ENCODE measurements around the gene UBR4.

DNA sequence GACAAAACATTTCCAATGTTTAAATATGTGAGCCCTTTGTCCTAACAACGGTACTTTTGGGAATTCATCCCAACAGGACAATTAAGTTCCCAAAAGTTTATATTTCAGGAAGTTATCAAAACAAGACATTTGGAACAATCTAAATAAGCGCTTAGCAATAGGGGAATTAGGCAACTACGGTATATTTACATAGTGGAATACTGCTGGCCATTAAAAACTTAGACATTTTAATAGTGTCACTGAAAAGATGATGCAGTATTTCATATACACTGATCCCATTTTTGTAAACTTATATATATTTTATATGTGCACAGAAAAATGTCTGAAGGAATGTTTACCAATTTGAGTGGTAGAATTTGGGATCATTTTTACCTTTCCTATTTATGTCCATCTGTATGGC is 20.8 kb downstream of the UBR4 start:
- TF ChIP-seq, protein P1, sequence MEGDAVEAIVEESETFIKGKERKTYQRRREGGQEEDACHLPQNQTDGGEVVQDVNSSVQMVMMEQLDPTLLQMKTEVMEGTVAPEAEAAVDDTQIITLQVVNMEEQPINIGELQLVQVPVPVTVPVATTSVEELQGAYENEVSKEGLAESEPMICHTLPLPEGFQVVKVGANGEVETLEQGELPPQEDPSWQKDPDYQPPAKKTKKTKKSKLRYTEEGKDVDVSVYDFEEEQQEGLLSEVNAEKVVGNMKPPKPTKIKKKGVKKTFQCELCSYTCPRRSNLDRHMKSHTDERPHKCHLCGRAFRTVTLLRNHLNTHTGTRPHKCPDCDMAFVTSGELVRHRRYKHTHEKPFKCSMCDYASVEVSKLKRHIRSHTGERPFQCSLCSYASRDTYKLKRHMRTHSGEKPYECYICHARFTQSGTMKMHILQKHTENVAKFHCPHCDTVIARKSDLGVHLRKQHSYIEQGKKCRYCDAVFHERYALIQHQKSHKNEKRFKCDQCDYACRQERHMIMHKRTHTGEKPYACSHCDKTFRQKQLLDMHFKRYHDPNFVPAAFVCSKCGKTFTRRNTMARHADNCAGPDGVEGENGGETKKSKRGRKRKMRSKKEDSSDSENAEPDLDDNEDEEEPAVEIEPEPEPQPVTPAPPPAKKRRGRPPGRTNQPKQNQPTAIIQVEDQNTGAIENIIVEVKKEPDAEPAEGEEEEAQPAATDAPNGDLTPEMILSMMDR (IDR thresholded peaks at IDR 0.05) = no peak
- no peak for TF ChIP-seq POLR2A (IDR thresholded peaks at IDR 0.05; ENCODE audit: low read depth)
- no peak for TF ChIP-seq POLR2AphosphoS5 (IDR thresholded peaks at IDR 0.05)
- TF ChIP-seq EP300 (IDR thresholded peaks at IDR 0.05) = no peak

Data from esophagus muscularis mucosa (tissue), 4 donors.